ENCODE data around the gene SPRR1A.

SPRR1A gene

DNA sequence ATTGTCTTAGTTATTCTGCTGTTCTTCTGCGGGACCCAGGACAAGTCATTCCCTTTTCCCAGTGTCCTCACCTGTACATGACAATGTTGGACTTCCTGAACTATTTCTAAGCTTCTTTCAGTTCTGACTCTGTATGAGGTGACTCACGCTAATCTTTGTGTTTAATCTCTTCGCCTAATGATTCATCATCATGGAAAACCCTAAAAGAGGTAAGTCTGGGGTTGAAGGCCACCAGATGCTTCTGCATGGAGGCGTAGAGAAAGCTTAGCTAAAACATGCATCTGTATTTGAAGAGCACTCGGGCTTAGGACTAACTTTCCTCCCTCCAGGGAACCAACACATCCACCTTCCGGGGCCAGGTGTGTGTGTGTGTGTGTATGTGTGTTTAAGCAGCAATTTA lies 29.4 kb upstream of the SPRR1A start:
- WGBS, 2 donors (ENCODE audit: extremely low coverage in 2 of 2, insufficient read length in 2 of 2, insufficient replicate concordance in 1 of 2), result no CpG with 5 or more reads among the region's 6 CpGs
- Histone ChIP-seq H2BK120ac (ENCODE audit: low read depth, low read length) (no peak overlapping the region), H3K36me3 (replicated peaks in 1 of 2; ENCODE audit: control insufficient read depth in 2 of 2, insufficient read depth in 2 of 2, low read length in 2 of 2) (no peaks in the 10 kb centered on the region), H2BK5ac (ENCODE audit: low read length) (no peak overlapping the region), H4K8ac (ENCODE audit: low read depth, low read length) (no peak overlapping the region), H3K27me3 (ENCODE audit: control insufficient read depth in 3 of 3, insufficient read depth in 3 of 3, low read depth in 1 of 3, low read length in 3 of 3) (no peaks in the 10 kb centered on the region), H3K4me3 (ENCODE audit: low read length in 2 of 2) (no peak overlapping the region), H3K27ac (replicated peaks; ENCODE audit: low read length) (no peak overlapping the region), H2AK5ac (ENCODE audit: low read depth, low read length) (no peak overlapping the region), H4K91ac (ENCODE audit: low read depth, low read length, poor library complexity) (no peak overlapping the region), H3K79me1 (ENCODE audit: low read depth, low read length) (no peaks in the 10 kb centered on the region), H2BK12ac (ENCODE audit: low read length) (no peak overlapping the region), H2BK15ac (ENCODE audit: low read length) (no peak overlapping the region), H3K9ac (ENCODE audit: low read depth, low read length, poor library complexity) (no peak overlapping the region), H3K18ac (ENCODE audit: low read length) (no peak overlapping the region), H3K9me3 (replicated peaks in 1 of 2; ENCODE audit: control insufficient read depth in 2 of 2, insufficient read depth in 1 of 2, low read depth in 1 of 2, low read length in 2 of 2) (peaks cover 0 to 1% of the 10 kb centered on the region in 2 donors), H3K23ac (ENCODE audit: low read depth, low read length, poor library complexity) (no peak overlapping the region), H2AFZ (ENCODE audit: low read length) (no peak overlapping the region), H3K4ac (ENCODE audit: low read length) (no peak overlapping the region), H3K4me2 (ENCODE audit: insufficient read depth, low read length, poor library complexity, severe bottlenecking) (no peak overlapping the region), H3K4me1 (ENCODE audit: control insufficient read depth in 2 of 2, insufficient read depth in 1 of 2, low read depth in 1 of 2, low read length in 2 of 2) (no peaks in the 10 kb centered on the region), H3K14ac (ENCODE audit: low read length) (no peak overlapping the region)
- DNase-seq (ENCODE audit: low spot score), result no peak

- peaks cover 0 to 1% of the 10 kb centered on the region in 2 donors for H3K9me3 ChIP-seq (replicated peaks in 1 of 2; ENCODE audit: control insufficient read depth in 2 of 2, insufficient read depth in 1 of 2, low read depth in 1 of 2, low read length in 2 of 2)
- H3K4ac ChIP-seq (ENCODE audit: low read length), result no peak overlapping the region
- H2BK120ac ChIP-seq (ENCODE audit: low read depth, low read length), result no peak overlapping the region
- H2AK5ac ChIP-seq (ENCODE audit: low read depth, low read length), result no peak overlapping the region
- H3K18ac ChIP-seq (ENCODE audit: low read length), result no peak overlapping the region
- H2AFZ ChIP-seq (ENCODE audit: low read length), result no peak overlapping the region
- H2BK5ac ChIP-seq (ENCODE audit: low read length), result no peak overlapping the region
- H3K14ac ChIP-seq (ENCODE audit: low read length), result no peak overlapping the region
- H3K23ac ChIP-seq (ENCODE audit: low read depth, low read length, poor library complexity), result no peak overlapping the region
- no peaks in the 10 kb centered on the region for H3K79me1 ChIP-seq (ENCODE audit: low read depth, low read length)
- no peak overlapping the region for H2BK15ac ChIP-seq (ENCODE audit: low read length)
- H3K4me2 ChIP-seq (ENCODE audit: insufficient read depth, low read length, poor library complexity, severe bottlenecking), result no peak overlapping the region
- no peak overlapping the region for H2BK12ac ChIP-seq (ENCODE audit: low read length)
- no peak overlapping the region for H3K27ac ChIP-seq (replicated peaks; ENCODE audit: low read length)
- no peaks in the 10 kb centered on the region for H3K4me1 ChIP-seq (ENCODE audit: control insufficient read depth in 2 of 2, insufficient read depth in 1 of 2, low read depth in 1 of 2, low read length in 2 of 2)
- H3K27me3 ChIP-seq (ENCODE audit: control insufficient read depth in 3 of 3, insufficient read depth in 3 of 3, low read depth in 1 of 3, low read length in 3 of 3), result no peaks in the 10 kb centered on the region
- no peak for DNase-seq (ENCODE audit: low spot score)
- H4K91ac ChIP-seq (ENCODE audit: low read depth, low read length, poor library complexity), result no peak overlapping the region
- H3K36me3 ChIP-seq (replicated peaks in 1 of 2; ENCODE audit: control insufficient read depth in 2 of 2, insufficient read depth in 2 of 2, low read length in 2 of 2), result no peaks in the 10 kb centered on the region
- no CpG with 5 or more reads among the region's 3 CpGs for WGBS, 2 donors (ENCODE audit: extremely low coverage in 2 of 2, insufficient read length in 2 of 2, insufficient replicate concordance in 1 of 2)
- no peak overlapping the region for H3K9ac ChIP-seq (ENCODE audit: low read depth, low read length, poor library complexity)
- H4K8ac ChIP-seq (ENCODE audit: low read depth, low read length), result no peak overlapping the region
- no peak overlapping the region for H3K4me3 ChIP-seq (ENCODE audit: low read length in 2 of 2)
These were observed 26.3 kb upstream of the SPRR1A start for GRCh38 chr1:152957561-152957960.

DNA sequence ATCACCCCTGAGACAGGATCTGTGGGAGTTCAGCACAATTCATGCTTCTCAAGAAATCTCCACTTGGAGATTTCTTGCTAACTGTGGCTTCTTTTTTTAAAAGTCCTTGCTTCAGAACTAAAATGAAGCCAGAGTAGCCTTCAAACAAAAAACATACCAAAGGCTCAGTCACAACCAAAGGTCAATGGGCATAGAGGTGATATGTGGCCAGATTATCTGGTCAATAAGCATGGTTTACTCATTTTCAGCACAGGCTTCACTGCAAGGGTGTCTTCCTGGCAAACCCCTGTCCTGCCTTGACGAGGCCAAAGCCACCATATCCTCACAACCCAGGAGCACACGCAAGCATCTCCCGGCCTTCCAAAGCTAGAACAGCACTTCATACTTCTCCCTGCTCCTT lies 24.6 kb upstream of the SPRR1A start:
- Histone ChIP-seq H2AK5ac (ENCODE audit: low read depth, low read length) (no peak overlapping the region), H3K27me3 (ENCODE audit: control insufficient read depth in 3 of 3, insufficient read depth in 3 of 3, low read depth in 1 of 3, low read length in 3 of 3) (no peaks in the 10 kb centered on the region), H2BK12ac (ENCODE audit: low read length) (no peak overlapping the region), H3K23ac (ENCODE audit: low read depth, low read length, poor library complexity) (no peak overlapping the region), H4K8ac (ENCODE audit: low read depth, low read length) (no peak overlapping the region), H2BK120ac (ENCODE audit: low read depth, low read length) (no peak overlapping the region), H3K18ac (ENCODE audit: low read length) (no peak overlapping the region), H3K4me2 (ENCODE audit: insufficient read depth, low read length, poor library complexity, severe bottlenecking) (no peak overlapping the region), H3K79me1 (ENCODE audit: low read depth, low read length) (no peaks in the 10 kb centered on the region), H3K4ac (ENCODE audit: low read length) (no peak overlapping the region), H3K36me3 (replicated peaks in 1 of 2; ENCODE audit: control insufficient read depth in 2 of 2, insufficient read depth in 2 of 2, low read length in 2 of 2) (no peaks in the 10 kb centered on the region), H3K9ac (ENCODE audit: low read depth, low read length, poor library complexity) (no peak overlapping the region), H2BK15ac (ENCODE audit: low read length) (no peak overlapping the region), H3K14ac (ENCODE audit: low read length) (no peak overlapping the region), H3K27ac (replicated peaks; ENCODE audit: low read length) (no peak overlapping the region), H3K9me3 (replicated peaks in 1 of 2; ENCODE audit: control insufficient read depth in 2 of 2, insufficient read depth in 1 of 2, low read depth in 1 of 2, low read length in 2 of 2) (no peaks in the 10 kb centered on the region), H4K91ac (ENCODE audit: low read depth, low read length, poor library complexity) (no peak overlapping the region), H3K4me3 (ENCODE audit: low read length in 2 of 2) (no peak overlapping the region), H2AFZ (ENCODE audit: low read length) (no peak overlapping the region), H2BK5ac (ENCODE audit: low read length) (no peak overlapping the region), H3K4me1 (ENCODE audit: control insufficient read depth in 2 of 2, insufficient read depth in 1 of 2, low read depth in 1 of 2, low read length in 2 of 2) (no peaks in the 10 kb centered on the region)
- WGBS, 2 donors (ENCODE audit: extremely low coverage in 2 of 2, insufficient read length in 2 of 2, insufficient replicate concordance in 1 of 2), result no CpG with 5 or more reads among the region's 3 CpGs
- DNase-seq (ENCODE audit: low spot score), result no peak

DNA sequence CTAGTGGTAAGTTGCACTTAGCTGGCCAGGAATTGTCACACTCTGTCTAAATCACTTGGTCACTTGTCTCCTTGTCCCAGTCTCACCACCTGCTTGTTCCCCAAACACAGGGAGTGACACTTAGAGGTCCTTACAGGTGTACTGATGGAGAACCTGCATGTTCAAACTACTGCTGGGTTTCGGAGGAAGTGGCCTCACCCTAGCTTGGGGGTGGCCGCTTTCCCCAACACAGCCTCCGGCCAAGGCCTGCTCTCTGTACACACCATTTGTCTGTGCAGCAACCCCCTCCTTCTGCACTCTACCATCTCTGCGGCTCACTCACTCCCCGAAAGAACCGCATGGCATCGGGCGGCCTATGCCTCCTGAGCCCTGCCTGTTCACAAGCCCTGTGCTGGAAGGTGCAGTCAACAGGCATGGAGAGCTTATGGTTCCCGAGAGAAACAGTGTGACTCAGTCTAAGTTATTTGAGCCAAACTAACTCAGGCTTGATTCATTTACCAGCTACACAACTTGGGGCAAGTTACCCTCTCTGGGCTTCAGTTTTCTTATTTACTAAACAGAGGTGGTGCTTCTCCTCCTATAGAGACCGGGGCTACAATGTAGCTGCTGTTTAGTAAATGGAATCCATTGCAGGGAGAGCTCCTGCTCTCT lies 24.0 kb upstream of the SPRR1A start:
- no peaks in the 10 kb centered on the region for H3K4me1 ChIP-seq (ENCODE audit: control insufficient read depth in 2 of 2, insufficient read depth in 1 of 2, low read depth in 1 of 2, low read length in 2 of 2)
- no peak overlapping the region for H3K27ac ChIP-seq (replicated peaks; ENCODE audit: low read length)
- no peak overlapping the region for H4K8ac ChIP-seq (ENCODE audit: low read depth, low read length)
- H3K9ac ChIP-seq (ENCODE audit: low read depth, low read length, poor library complexity), result peak overlapping the region; percentile 27
- no peak overlapping the region for H3K18ac ChIP-seq (ENCODE audit: low read length)
- no peak overlapping the region for H2AK5ac ChIP-seq (ENCODE audit: low read depth, low read length)
- no peak for DNase-seq (ENCODE audit: low spot score)
- no peak overlapping the region for H2BK15ac ChIP-seq (ENCODE audit: low read length)
- no peak overlapping the region for H2BK12ac ChIP-seq (ENCODE audit: low read length)
- no peak overlapping the region for H2BK120ac ChIP-seq (ENCODE audit: low read depth, low read length)
- no peaks in the 10 kb centered on the region for H3K27me3 ChIP-seq (ENCODE audit: control insufficient read depth in 3 of 3, insufficient read depth in 3 of 3, low read depth in 1 of 3, low read length in 3 of 3)
- H3K14ac ChIP-seq (ENCODE audit: low read length), result no peak overlapping the region
- H3K36me3 ChIP-seq (replicated peaks in 1 of 2; ENCODE audit: control insufficient read depth in 2 of 2, insufficient read depth in 2 of 2, low read length in 2 of 2), result no peaks in the 10 kb centered on the region
- no peaks in the 10 kb centered on the region for H3K79me1 ChIP-seq (ENCODE audit: low read depth, low read length)
- peak overlapping the region; percentile 20 for H4K91ac ChIP-seq (ENCODE audit: low read depth, low read length, poor library complexity)
- WGBS, 2 donors (ENCODE audit: extremely low coverage in 2 of 2, insufficient read length in 2 of 2, insufficient replicate concordance in 1 of 2), result no CpG with 5 or more reads among the region's 10 CpGs
- no peak overlapping the region for H3K4ac ChIP-seq (ENCODE audit: low read length)
- no peaks in the 10 kb centered on the region for H3K9me3 ChIP-seq (replicated peaks in 1 of 2; ENCODE audit: control insufficient read depth in 2 of 2, insufficient read depth in 1 of 2, low read depth in 1 of 2, low read length in 2 of 2)
- H3K4me2 ChIP-seq (ENCODE audit: insufficient read depth, low read length, poor library complexity, severe bottlenecking), result no peak overlapping the region
- no peak overlapping the region for H3K4me3 ChIP-seq (ENCODE audit: low read length in 2 of 2)
- H2BK5ac ChIP-seq (ENCODE audit: low read length), result no peak overlapping the region
- no peak overlapping the region for H3K23ac ChIP-seq (ENCODE audit: low read depth, low read length, poor library complexity)
- no peak overlapping the region for H2AFZ ChIP-seq (ENCODE audit: low read length)
